ENCODE measurements around the gene GREB1L. TPM values are rescaled to one million over a fixed set of nuclear protein-coding genes. Genes with fewer than 3 reads are reported as not detected.

GREB1L gene
- total RNA-seq, 1 donor from 2014 or later = 8.6 TPM

- no peaks in the 10 kb centered on the region for H3K9me3 Mint-ChIP-seq (ENCODE audit: low read depth)
- no peak overlapping the region for H3K27ac Mint-ChIP-seq
- no peaks in the 10 kb centered on the region for H3K27me3 Mint-ChIP-seq
- H3K36me3 Mint-ChIP-seq (ENCODE audit: insufficient read depth) = peaks cover 3% of the 10 kb centered on the region
- no peaks in the 10 kb centered on the region for H3K4me1 Mint-ChIP-seq (ENCODE audit: low read depth)
- TF ChIP-seq CTCF (IDR thresholded peaks at IDR 0.05; ENCODE audit: unreplicated experiment) = no peak
- no peak overlapping the region for H3K4me3 Mint-ChIP-seq (ENCODE audit: low read depth)
- no peak for DNase-seq (ENCODE audit: low spot score, unreplicated experiment)
These were observed 221.7 kb downstream of the GREB1L start for GRCh38 chr18:21463718-21464117.

- Mint-ChIP-seq H3K9me3 (ENCODE audit: low read depth) (peaks cover 2% of the 10 kb centered on the region), H3K4me3 (ENCODE audit: low read depth) (no peak overlapping the region), H3K36me3 (ENCODE audit: insufficient read depth) (peaks cover 6% of the 10 kb centered on the region), H3K4me1 (ENCODE audit: low read depth) (no peaks in the 10 kb centered on the region), H3K27me3 (no peaks in the 10 kb centered on the region), H3K27ac (no peak overlapping the region)
- no peak for TF ChIP-seq CTCF (IDR thresholded peaks at IDR 0.05; ENCODE audit: unreplicated experiment)
- no peak for DNase-seq (ENCODE audit: low spot score, unreplicated experiment)
These were observed 226.6 kb downstream of the GREB1L start for GRCh38 chr18:21468514-21469164.

GRCh38 chr18:21472741-21473140, 230.7 kb downstream of the GREB1L start:
- DNase-seq (ENCODE audit: low spot score, unreplicated experiment) = no peak
- Mint-ChIP-seq H3K36me3 (ENCODE audit: insufficient read depth) (peaks cover 12% of the 10 kb centered on the region), H3K27me3 (no peaks in the 10 kb centered on the region), H3K27ac (no peak overlapping the region), H3K4me1 (ENCODE audit: low read depth) (no peaks in the 10 kb centered on the region), H3K4me3 (ENCODE audit: low read depth) (no peak overlapping the region), H3K9me3 (ENCODE audit: low read depth) (peaks cover 8% of the 10 kb centered on the region)
- no peak for TF ChIP-seq CTCF (IDR thresholded peaks at IDR 0.05; ENCODE audit: unreplicated experiment)

GRCh38 chr18:21474621-21475020, 232.6 kb downstream of the GREB1L start:
- Mint-ChIP-seq H3K9me3 (ENCODE audit: low read depth) (peaks cover 8% of the 10 kb centered on the region), H3K4me3 (ENCODE audit: low read depth) (no peak overlapping the region), H3K27me3 (no peaks in the 10 kb centered on the region), H3K27ac (no peak overlapping the region), H3K4me1 (ENCODE audit: low read depth) (no peaks in the 10 kb centered on the region), H3K36me3 (ENCODE audit: insufficient read depth) (peaks cover 12% of the 10 kb centered on the region)
- DNase-seq (ENCODE audit: low spot score, unreplicated experiment) = no peak
- TF ChIP-seq CTCF (IDR thresholded peaks at IDR 0.05; ENCODE audit: unreplicated experiment) = no peak

- no peak for DNase-seq (ENCODE audit: low spot score, unreplicated experiment)
- H3K27me3 Mint-ChIP-seq = no peaks in the 10 kb centered on the region
- H3K4me1 Mint-ChIP-seq (ENCODE audit: low read depth) = peaks cover 2% of the 10 kb centered on the region
- H3K4me3 Mint-ChIP-seq (ENCODE audit: low read depth) = no peak overlapping the region
- no peak for TF ChIP-seq CTCF (IDR thresholded peaks at IDR 0.05; ENCODE audit: unreplicated experiment)
- H3K9me3 Mint-ChIP-seq (ENCODE audit: low read depth) = no peaks in the 10 kb centered on the region
- H3K36me3 Mint-ChIP-seq (ENCODE audit: insufficient read depth) = peaks cover 2% of the 10 kb centered on the region
- H3K27ac Mint-ChIP-seq = no peak overlapping the region
These were observed 237.7 kb downstream of the GREB1L start for GRCh38 chr18:21479721-21480120.
